ENCODE measurements around the gene ABLIM2.
A peak's percentile ranks its signal among the peaks of the same experiment; 100 is the strongest.

Gene ABLIM2

DNA sequence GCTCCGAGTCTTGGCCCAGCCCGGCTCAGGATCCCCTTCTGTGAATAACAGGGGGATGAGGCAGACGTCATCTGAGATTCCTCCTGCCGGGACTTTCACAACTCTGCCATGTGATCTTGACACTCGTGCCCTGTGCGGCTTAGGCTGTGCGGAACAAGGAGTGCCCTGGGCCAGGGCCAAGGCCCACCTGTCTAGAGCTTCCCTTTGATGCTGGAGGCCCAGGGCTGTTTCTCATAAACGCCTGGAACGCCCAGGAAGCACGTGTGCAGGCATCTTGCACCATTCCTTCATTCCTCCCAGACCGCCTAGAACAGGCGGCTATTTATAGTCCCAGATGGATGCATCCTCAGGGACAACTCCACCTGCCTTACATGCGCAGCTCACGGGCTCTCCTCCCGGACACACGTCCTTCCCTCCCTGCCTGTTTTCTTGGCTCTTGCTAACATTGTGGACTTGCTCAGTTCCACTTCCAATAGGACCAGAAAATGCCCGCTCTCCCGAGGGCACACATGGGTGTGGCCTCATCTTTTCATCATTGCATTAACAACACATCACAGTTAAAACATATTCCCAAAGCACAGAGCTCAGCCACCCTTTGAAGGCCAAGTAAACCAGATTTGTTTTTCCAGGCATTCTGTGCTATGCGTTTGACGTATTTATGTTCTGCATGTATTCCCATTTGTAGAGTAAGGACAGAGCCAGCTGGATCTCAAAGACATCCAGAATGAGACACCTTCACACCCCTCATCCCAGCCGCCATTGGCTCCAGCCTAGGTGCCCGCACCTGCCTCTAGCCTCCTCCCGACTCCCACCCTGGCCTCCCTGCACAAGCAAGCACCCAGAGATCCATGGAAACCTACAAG, 57.2 kb downstream of the ABLIM2 start:
- no peak for DNase-seq

DNA sequence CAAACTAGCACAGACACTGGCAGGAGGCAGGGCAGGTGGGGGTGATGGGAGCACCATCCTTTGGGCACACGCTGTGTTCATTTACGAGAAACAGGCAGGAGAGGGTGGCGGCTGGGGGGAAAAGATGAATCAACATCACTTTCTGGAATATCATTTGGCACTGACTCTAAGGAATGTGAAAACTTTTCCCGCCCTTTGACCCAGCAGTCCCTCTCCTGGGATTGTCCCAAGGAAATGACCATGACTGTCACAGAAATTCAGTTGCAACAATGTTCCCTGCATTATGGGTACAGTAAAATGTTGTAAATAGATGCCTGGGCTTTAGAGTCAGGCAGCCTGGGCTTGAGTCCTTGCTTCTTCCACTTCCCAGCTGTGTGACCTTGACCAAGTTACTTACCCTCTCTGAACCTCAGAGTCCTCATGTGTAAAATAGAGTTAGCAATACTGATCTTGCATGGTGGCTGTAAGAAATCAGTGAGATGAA, 58.6 kb downstream of the ABLIM2 start:
- DNase-seq, result no peak

DNA sequence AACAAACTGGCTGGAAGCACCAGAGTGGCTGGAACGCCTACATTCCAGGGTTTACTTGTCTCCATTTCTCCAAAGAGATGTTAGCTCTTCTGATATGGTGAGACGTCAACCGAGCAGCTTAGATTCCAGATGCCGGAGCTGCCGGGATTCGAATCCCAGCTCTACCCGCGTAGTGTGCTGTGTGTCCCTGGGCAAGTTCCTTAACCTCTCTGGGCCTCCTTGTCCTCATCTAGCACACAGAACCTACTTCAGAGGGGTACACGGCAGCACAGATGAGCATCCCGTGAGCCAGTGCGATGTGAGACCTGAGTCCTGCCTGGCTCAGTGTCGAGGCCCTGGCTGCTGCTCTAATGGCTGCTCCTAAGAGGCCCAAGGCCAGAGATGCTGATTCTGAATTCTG, 60.1 kb downstream of the ABLIM2 start:
- no peak for DNase-seq

DNA sequence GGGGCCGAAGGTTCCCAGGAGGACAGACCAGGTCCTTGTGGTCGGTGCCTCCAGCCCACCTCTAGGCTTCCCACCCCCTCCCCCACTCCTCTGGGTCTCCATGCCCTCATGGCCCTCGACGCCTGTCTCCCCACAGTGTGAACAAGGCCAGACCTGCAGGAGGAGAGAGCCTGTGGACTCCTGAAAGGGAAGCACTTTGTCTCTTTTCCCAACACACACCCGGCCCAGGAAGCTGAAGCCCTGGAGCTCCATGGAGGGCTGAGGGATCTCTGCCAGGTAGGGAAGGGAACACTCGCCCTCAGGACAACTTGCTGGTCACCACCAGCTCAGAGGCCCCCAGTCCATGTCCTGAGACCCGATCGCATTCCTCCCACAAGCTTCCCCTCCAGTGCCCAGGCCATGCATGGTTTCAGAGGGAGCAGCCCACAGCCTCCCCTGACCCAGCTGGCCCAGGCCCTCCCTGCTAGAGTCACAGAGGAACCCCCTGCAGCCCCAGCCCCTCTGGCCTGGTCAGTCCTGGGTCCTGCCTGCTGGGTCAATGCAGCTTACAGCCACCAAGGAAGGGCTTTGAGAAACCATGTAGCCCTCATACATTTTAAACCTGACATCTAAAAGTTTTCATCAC, 60.8 kb downstream of the ABLIM2 start:
- no peak for DNase-seq

DNA sequence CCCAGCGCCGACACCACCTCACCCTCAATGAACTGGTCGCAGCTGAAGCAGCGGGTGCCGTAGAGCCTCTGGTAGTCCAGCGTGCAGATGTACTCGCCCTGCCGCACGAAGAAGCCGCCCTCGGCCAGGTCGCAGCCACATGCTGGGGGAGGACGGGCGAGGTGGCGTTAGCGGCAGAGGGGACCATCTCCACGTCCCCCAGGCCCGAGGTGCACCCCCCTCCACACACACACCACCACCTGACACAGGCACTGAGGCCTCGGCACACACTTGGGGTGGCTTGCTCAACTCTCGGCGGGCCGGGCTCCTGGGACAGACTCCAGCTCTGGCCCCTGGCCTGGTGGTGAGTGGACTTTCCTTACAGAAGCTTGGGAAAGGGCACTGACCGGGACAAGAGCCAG, 61.5 kb downstream of the ABLIM2 start:
- DNase-seq, result no peak

DNA sequence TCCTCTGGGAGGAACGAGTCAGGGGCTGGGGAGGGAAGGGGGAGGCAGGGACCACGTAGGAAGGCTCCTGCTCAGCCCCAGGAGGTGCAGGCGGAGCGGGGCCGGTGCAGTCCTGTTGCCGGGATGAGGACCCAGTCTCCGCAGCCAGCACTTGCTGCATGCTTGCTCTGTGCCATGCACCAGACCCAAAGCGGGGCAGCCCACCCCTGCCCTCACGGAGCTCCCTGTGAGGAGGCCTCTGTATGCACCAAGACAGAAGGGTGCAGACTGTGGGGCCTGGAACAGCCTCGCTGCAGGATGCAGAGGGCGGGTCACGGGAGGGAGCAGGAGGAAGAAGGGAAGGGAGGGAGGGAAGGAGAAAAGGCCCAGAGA, 61.9 kb downstream of the ABLIM2 start:
- no peak for DNase-seq

DNA sequence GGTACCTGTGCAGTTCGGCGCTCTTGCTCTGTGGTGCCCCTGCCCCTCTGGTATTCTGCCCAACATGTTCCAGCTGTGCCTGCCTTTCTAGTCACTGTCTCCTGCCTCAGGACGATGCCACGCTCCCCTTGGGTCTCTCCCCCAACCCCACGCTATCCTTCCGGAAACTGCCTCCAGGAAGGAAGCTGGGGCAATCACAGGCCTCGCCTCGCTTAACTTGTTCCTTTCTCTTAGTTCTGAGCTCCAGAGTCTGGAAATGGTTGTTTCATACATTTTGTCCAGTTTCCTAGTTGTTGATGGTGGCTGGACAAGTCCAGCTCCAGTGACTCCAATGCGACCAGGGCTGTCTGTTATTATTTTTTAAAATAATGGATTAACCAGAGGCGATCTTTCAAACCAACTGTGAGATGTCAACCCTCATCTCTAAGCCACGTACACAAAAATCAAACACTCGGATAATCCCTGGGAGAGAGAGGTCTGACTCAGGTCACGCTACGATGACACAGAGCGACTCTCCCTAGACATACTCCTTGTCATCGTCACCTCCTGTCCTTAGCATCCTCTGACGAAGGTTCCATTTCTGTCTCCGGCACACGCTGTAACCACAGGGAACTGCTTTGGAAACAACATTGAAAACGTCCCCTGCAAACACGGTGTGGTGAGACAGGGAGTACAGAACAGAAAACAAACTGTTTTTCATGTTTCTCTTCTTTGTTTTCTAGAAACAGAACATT, 62.5 kb downstream of the ABLIM2 start:
- DNase-seq, result no peak

DNA sequence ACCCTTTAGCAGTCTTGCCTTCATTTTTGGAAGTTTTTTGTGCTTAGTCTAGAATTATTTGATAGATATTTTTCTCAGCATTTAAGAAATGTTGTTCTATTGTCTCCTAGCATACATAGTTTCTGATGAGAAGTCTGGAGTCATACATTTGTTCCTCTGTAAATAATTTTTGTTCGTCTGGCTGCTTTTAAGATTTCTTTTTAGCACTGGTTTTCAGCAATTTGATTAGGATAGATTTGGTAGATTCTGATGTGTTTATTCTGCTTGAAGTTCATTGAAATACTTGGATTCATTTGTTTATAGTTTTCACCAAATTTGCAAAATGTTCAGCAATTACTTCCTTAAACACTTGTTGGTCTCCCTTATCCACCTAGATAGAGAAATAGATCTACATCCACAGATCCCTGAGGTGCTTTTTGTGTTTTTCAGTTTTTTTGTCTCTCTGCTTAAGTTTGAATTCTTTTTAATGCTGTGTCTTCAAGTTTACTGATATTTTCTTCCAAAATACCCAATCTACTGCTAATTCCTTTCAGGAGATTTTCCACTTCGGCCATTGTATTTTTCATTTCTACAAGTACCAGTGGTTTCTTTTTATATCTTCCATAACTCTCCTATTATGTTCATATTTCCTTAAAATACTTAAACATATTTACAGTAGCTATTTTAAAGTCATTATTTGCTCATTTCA, 64.9 kb downstream of the ABLIM2 start:
- peak; percentile 40 for DNase-seq

DNA sequence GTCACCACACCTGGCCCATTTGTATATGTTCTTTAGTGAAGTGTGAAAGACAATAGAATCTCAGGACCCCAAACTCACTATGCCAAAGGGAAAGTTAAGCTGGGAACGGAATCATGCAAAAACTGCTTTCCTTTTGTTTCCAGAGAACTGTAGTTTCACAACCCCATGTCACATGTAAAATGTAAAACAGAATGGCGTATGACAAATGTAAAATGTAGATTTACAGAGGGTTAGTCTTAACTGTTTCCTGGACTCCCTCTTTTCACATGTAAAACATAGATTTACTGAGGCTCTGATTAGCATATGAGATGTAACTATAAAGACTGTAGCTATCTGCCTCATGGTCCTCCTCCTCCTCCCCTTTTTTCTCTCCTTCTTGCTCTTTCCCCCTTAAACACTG, 66.3 kb downstream of the ABLIM2 start:
- no peak for DNase-seq

DNA sequence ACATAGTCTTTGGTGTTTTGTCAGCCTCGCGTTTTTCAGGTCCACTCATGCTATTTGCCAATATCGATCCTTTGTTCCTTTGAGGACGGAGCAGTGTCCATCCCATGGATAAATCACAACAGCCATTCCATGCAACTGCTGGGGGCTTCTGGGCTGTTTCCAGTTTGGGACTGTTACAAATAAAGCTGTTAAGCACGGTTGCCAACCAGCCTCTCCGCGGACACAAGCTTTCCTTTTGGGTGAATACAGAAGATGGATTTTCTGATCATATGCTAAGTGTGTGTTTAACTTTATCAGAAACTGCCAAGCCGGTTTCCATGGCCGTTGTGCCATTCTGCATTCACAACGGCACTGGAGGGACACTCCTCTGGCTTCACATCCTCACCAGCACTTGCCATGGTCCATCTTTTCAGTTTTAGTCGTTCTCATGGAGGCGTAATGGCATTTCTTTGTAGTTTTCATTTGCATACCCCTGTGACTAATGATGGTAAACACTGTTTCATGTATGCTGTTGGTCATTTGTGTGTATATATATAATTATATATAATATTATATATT, 67.8 kb downstream of the ABLIM2 start:
- DNase-seq, result no peak

DNA sequence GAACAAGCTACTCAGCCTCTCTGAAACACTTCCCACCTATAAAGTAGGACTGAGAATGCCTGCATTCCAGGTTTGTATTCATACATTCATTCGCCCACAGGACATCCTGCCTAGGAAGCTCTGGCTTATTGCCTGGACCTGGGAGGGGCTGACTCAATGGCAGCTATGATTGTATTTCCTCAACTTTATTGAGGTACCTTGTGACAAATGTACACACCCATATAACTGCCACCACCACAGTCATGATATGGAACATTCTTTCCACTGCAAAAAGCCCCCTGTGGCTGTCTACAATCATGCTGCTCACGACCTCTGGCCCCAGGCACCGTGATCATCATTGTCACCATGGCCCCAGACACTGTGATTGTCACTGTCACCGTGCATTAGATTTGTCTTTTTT, 68.3 kb downstream of the ABLIM2 start:
- DNase-seq, result no peak

DNA sequence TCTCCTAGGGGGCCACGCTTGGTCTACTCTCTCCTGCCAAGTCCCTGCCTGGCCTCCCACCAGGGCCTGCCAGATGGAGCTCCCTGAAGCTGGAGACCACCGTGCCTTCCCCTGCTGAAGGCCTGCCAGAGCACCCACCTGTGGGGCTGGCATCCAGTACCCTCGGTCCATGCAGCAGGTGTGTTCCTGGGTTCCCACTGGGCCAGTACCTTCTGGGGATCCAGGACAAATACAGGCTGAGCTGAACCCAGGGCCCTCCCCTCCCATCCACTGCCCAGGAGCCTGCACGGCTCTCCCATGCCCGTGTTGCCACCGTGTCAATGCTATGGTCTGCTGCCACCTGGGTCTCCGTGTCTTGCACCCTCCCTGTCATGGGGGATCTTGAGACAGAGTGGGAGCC, 68.8 kb downstream of the ABLIM2 start:
- DNase-seq, result no peak

DNA sequence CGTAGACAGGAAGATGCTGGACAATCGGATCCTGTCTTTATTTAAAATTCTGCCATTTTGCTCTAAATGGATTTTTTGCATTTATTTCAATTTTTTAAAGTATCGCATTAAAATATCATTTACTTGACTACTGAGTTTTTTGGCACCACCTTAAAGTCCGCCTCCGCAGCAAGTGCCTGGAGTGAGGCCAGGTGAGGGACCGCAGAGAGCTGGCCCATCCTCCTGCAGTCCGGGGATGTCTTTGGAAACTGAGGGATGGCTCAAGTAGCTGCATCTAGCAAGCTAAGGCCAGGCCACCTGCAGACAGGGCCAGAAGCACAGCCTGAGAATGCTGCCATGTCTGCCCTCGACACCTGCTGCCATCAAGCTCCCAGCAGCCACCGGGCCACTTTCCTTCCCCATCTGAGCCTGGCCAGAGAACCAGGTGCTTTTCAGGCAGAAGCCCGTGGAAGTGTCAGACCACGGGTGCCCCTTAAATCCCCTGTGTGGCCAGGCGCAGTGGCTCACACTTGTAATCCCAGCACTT, 69.6 kb downstream of the ABLIM2 start:
- DNase-seq, result no peak

DNA sequence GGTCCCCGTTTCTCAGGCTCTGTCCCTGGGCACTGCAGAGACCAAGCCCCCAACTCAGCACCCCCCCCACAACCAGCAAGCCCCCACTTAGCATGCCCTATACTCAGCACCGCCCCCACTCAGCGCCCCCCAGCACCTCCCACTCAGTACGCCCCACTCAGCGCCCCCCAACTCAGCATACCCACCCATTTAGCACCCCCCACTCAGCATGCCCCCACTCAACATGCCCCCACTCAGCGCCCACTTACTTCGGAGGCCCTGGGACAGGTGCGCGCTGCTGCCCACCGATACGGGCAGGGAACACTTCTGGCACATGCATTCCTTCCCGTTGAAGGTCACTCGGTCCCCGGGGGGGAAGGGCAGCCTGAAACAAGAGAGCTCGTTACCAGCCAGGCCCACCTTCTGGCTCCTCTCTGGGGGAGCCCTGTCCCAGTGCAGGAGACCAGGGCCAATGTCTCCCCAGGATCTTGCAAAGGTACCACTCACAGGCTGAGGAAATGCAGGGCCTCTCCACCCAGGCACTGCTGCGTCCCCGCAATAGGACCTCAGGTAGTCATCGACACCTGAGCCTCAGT, 70.6 kb downstream of the ABLIM2 start:
- no peak for DNase-seq

DNA sequence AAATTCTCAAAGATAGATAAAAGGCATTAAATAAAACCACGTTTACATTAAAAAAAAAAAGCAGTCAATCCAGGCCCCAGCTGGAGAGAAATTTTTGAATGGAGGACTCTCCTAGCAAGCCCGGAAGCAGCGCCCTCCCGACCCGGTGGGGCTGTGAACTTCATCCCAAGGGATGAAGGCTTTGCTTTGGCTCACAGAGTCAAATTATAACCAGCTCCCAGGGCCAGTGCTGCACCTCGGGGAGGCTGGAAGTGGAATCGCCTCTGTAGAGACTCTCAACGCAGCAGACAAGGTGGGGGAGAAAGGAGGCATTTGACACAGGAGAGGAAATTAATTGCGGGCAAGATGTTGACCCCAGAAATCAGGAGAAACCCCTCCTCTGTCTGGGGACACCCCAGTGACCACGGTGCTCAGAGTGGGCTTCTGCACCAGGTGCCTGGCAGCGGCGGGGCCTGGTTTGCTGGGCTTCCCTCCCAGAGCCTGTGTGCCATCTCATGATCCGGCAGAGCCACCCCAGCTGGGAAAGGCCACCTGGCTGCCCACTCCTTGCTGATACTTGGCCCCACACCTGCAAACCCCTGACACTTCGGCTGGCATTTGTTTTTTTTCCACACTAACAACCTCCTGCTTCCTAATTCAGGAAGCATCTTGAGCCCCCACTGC, 71.7 kb downstream of the ABLIM2 start:
- DNase-seq, result no peak

DNA sequence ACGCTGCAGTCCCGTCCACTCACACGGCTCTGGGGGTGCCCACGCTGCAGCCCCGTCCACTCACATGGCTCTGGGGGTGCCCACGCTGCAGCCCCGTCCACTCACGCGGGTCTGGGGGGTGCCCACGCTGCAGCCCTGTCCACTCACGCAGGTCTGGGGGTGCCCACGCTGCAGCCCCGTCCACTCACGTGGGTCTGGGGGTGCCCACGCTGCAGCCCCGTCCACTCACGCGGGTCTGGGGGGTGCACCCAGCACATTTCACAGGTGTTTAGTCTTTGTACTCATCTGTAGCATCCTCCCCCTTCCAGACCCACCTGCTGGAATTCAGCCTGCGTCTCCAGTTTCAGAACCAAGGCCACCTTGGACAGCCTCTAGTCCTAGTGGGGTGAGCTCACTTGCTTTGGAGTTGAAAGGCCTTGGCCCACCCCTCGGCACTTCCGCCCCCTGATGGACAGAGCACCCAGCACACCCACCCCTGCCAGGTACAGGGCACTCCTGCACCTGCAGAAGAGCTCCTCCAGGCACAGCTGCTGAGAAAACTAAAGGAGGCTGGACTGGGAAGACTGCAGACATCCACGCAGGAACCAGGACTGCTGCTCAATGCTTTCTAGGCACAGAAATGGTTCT, 73.0 kb downstream of the ABLIM2 start:
- DNase-seq, result peak; percentile 58

DNA sequence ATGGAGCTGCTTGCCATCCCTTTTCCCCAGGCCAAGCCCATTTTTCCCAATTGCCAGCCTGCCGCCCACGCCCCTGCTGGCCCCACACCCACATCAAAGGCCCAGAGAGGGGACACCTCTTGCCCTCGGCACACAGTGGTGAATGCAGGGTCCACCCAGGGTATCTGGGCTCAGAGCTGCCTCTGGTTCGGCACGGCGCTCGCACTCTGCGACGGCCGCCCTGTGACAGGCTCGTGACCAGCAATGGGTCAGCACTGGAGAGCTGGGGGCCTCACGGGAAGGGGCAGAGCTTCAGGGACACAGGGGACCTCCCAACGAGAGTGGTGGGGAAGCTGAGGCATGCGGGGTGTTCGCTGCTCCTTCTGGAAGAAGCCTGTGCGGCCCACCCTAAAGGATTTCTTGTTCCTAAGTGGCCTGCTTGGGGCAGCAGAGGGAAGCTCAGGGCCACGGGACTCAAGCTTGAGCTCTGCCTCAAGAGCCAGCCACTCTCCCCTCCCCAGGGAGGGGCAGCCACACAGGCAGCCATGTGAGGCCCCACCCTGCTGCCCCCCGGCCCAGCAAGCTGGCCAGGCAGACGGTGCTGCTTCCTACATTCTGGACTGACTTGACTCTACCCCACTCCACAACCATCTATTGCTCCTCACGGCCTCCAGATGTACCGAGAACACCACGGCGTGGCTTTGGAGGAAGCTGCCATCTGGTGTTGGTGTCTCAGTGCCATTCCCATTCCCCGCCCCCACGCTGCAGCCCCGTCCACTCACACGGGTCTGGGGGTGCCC, 73.7 kb downstream of the ABLIM2 start:
- no peak for DNase-seq

DNA sequence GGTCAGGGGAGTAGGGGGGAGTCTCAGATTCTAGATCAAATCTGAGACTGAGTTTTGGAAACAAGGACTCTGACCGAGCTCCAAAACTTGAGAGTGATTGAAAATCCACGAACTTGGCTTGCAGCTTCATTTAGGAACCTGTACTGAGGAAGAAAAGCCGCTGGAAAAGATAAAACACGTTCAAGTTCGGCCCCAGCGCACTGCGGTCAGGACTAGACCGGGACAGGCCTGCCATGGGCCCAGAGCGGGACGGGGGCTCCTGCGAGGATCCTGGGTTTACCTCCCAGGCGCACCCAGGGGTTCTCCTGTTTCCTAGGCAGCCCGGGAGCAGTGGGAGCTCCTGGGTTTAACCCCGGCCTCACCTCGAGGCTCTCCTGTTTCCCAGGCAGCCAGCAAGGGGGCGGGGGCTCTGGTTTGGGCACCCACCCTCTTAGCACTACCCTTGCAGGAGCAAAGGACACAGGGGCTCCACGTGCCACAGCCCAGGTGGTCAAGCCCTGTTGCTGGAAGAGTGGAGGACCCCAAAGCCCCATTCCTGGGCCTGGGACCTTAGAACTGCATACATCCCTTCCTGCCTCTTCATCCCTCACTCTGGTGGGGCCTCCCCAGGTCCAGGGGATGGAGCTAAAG, 74.5 kb downstream of the ABLIM2 start:
- DNase-seq, result no peak

DNA sequence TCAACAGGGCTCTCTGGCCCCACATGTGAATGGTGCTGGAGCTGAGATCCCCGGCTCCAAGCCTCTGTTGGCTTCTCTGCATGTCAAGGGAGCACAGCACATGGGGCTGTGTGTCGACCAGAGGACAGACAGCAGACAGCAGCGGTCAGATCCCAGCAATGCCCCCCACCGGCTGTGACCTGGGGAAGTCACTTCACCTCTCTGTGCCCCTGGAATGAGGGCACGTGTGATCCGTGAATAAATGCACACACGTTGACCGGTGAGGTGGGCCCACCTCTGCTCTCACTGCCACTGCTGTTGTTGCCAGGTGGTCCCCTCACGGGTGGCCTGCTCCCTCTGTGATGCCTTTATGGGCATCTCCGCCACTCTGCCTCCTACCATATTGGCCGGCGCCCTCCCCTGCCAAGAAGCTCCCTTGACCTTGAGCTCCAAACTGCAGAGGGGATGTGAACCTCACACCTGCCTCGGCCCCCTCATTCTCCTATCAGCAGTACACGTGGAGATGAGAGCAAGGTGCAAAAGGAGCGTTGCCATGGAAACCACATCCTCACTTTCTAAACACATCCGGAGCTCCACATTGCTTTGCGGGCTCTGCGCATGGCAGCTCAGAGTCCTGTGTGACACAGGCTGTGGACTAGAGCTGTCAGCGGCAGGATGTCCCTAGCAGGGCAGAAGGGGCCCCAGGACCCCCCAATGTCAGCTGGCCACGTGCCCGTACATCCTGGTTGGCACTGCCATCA, 75.4 kb downstream of the ABLIM2 start:
- peak; percentile 38 for DNase-seq
